GM18873 (cell line): ENCODE results near the gene SAMD14.

ENCODE experiments used
- ATAC-seq: cut with Tn5 transposase; IDR thresholded peaks from one replicate; pipeline ENCODE4 v1.9.1; 2021; ENCODE audit warnings: mild to moderate bottlenecking, moderate library complexity, moderate number of reproducible peaks; ENCODE audit not compliant: unreplicated experiment, low FRiP score

SAMD14 gene

GRCh38 chr17:50135316-50136095, 5.5 kb upstream of the SAMD14 start:
- no peak for ATAC-seq

DNA sequence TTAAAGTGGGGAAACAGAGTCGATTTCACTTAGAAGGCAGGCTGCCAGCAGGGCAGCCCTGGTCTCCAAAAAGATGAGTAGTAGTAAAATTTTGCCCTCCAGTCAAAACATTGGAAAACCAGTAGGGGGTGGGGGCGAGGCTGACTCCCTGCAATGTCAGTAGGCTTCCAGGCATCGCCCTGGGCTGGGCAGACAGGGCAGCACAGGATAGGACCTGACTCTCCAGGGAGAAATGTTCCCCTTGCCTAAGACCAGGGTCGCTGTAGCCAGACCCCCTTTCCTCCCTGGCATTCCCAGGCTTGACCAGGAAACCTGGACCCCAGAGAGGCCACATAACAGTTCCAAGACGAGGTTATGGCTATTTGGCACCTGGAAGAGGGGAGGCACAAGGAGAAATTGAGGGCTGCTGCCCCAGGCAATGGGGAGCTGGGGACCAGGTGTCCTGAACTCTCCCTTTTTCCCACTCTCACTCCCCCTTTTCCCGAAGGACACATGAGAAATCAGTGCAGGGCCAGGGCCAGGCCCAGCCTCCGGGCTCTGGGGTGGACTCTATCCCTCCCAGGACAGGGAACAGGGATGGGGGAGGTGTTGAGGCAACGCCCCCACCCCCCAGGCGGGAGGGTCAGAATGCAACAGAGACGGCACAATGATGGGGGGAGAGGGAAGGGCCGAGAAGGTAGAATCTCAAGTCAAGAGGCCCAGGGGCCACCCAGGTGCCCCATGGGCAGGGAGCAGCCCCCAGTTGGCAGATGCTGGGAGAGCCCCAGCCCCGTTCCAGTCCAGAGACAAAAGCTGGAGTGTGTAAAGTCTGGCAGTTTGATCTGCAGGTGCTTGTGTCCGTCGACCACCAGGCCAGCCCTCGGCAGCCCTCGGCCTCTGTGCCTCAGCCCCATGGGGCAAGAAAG, 4.5 kb upstream of the SAMD14 start:
- no peak for ATAC-seq

DNA sequence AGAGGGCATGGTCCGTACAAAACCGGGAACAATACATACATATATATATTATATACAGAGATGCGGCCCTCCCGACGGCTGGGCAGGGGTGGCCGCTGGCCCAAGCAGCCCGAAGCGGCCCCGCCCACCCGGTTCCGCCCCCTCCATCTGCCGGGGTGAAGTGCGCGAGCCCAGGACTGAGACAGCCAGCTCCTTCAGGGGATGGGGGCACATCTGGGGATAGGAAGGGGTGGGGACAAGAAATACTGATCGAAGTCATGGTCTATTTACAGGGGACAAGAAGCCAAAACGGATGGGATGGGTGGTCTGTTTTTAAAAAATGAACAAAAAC, 3.8 kb upstream of the SAMD14 start:
- ATAC-seq: no peak

- ATAC-seq: no peak
These were observed 3.2 kb upstream of the SAMD14 start for GRCh38 chr17:50133028-50133768.

DNA sequence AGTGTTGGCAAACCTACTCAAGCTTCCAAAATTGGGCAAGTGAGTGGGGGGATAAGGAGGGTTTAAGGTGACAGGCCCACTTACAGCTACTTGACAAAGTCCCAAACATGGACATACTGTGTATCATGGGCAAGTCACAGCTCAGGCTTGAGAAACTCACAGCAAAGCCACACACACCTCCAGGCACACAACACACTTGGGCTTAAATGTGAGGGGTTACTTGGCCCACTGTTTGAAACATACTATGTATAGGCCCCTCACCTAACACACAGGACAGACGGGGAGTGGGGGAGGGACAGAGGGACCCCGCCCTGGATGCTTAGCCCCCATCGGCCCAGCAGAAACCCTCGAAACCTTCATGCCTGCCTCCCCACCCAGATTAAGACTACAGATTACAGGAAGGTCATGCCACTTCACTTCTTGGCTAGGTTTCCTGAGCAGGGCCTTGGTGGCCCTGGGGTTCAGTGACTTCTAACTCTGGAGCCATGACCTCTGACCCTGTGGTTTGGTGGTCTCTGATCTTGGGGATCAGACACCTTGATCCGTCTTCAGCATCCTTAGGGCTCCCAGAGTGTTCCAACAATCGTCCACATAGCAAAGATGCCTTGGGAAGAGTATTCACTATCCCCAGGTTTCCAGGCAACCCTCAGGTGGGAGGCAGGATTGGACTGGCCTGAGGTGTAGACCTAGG, 2.3 kb upstream of the SAMD14 start:
- no peak for ATAC-seq

DNA sequence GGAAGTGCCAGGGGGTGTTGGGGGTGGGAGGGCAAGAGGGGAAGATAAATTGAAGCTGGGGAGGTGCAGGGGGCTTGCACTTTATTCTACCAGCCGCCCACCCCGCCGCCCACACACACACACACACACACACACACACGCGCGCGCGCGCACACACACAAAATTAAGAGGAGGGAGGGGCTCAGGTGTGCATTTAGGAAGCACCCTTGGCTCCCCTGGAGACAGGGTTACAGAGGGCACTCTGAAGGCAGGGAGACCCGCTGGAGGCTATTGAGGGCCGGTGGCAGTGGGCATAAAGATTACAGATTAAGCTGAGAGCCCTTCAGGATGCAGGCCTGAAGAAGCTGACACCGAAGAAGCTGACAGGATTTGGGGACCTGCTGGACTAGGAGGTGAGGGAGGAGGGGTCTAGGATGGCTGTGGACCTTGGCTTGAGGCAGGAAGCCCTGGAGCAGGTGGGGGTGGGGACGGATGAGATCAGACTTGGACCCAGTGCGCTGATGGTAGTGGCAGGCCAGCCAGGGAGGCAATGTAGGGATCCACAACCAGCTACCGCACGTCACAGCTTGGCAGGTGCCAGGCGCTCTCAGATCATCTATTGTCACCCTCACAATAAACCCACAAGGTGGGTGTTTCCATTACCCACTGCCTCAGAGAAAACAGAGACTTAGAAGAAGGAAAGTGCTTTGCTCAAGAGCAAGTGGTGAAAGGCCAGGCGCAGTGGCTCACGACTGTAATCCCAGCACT, 772 bp upstream of the SAMD14 start:
- no peak for ATAC-seq

- ATAC-seq: no peak
These were observed 620 bp downstream of the SAMD14 start for GRCh38 chr17:50129353-50129727.

DNA sequence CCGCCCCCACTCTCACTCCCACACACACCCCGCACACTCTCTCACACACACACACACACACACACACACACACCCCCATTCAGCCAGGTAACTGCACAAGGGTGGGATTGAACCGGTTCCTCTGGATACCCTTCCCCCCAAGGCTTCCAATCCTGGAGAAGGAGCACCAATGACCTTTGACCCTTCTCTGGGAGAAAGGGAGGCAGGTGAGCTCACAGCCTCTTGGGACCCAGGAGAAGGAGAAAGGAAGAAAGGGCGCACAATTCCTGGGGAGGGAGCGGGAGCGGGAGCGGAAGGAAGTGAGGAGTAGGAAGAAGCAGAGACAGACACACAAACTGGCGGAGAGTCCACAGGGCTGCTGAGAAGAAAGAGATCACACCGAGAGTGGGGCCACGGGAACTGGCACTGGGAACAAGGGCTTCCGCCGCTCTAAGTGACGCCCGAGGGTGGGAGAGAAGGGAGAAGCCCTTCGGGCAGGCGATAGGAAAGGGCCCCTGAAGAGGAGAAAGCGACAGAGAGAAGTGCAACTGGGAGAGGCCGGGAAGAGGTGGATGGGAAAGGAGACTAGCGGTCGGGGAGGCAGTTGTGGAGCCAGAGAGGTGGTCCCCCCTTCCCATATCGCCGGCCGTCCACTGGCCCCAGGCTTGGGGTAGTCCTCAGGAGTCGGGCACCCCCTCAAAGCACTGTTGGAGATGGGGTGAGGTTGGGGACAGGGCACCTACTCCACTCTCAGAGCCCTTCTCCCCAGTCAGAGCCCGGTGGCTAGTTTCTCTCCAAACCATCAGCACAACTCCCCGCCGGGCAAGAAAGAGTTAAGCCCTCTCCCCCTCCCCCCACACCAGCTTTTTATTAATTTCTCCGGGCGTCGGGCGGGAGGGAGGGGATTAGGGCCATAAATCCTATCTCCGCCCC, 1.3 kb downstream of the SAMD14 start:
- ATAC-seq: no peak

- no peak for ATAC-seq
These were observed 2.1 kb downstream of the SAMD14 start for GRCh38 chr17:50127697-50128361.

DNA sequence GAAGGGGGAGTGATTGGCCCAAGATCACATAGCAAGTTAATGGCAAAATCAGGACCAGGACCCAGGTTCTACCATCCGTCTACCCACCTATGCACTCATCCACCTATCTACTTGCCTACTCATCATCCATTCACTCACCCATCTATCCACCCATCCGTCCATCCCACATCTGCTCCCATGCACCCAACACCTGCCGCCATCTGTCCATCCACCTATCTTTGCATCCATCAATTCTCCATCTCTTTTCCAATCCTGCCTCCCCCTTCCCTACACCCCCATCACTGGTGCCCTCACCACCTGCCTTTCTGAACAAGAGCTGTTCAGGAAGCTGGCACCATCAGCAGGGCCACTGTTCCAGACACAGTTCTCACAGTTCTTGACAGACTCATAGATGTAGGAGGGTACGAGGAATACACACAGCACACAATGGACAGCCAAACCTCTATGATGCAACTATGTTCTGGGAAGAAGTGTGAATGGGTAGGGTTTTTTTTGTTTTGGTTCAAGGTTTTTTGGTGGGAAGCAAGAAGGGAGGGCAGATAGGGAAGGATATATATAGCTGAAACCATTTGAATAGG, 4.5 kb downstream of the SAMD14 start:
- ATAC-seq: no peak

DNA sequence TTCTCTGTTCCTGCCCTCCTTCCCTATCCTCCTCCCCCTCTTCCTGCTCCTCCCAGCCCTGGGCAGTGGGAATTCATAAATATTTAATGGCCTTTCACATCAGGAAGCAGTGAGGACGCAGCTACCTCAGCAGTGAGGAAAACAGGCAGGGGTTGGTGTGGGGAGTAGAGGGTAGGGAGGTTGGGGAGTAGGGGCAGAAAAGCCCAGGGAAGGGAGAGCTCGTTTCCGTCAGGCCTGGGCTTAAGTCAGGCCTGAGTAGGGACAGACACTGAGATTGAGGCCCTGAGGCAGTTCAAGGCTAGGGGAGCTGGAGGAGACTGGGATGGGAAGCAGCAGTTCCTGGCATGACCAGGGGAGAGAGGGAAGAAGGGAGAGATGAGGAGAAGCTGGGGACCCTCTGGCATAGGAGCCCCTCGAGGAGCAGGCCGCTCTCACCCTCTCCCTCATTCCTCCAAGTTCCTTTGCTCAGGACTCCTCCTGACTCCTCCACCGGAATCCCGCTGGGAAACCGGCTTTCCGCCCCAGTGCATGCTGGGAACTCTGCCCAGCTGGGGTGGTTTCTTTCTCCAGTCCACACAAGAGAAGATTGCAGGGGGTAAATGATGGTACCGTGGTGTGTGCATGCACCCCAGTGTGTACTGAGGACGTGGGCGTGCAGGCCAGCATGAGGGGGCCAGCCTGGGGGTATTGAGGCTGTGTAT, 6.2 kb downstream of the SAMD14 start:
- ATAC-seq: no peak

DNA sequence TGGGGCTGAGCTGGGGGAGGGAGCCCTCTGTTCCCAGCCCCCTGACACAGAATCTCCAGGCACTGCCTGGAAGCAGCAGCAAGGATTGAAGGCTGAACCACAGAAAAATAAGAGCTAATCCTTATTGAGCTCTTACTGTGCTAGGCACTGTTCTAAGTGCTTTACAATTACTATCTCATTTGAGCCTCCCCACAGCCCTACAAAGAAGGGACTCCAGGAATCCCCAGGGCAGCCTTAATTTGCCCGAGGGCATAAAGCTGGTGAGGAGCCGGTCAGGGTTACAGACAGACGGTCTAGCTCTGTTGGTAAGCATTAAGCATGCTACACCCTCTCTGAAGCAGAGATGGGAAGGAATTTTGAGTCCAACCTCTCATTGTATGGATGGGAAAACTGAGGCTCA, 7.0 kb downstream of the SAMD14 start:
- ATAC-seq: no peak

DNA sequence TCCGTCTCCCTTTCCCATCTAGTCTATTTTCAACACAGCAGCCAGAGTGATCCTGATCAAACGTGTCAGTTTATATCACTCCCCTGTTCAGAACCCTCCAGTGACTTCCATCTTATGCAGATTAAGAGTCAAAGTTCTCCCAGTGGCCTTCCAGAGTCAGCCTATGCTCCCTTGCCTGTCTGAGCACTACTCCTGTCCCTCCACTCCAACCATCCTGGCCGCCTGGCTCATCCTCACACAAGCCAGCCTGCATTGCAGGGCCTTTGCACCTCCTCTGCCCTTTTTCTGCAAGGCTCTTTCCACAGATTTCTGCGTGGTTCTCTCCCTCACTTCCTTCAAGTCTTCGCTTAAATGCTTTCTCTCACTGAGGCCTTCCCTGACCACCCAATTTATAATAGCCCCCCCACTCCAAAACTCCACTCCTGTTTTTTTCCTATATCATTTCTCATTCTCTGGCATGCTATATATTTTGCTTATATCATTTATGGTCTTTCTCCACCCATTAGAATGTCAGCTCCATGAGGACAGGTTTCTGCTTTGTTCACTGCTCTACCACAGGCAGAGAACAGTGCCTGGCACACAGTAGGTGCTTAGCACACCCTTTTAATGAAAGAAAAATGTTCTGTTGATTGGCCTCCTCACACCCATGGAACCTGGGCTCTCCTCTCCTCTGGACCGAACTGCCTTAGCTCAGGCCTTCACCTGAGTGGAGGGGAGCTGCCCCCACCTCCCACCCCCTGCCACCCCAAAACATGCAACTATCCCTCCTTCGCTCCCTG, 9.3 kb downstream of the SAMD14 start:
- no peak for ATAC-seq

DNA sequence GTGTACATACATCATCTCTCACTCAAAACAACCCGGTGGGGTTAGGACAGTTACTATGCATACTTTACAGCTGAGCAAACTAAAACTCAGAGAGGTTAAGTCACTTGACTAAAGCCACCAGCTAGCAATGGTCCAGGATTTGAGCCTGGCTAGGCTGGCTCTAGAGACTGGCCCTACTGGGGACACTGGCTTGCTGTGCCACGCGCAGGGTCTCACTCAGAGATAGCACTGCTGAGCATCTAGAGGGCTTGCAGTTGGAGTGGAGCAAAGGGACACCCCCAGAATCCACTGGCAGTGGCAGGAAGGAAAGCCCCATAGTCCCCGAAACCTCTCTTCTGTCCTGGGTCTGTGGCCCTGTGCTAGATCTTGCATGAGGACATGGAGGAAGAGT, 11.1 kb downstream of the SAMD14 start:
- no peak for ATAC-seq

- ATAC-seq: no peak
These were observed 11.7 kb downstream of the SAMD14 start for GRCh38 chr17:50118076-50118827.
